Naive B cell (primary cell): Measurements from ENCODE around the gene TIMM50. TPM values are rescaled to one million over a fixed set of nuclear protein-coding genes. Genes with fewer than 3 reads are reported as not detected.
A peak's percentile ranks its signal among the peaks of the same experiment; 100 is the strongest.

Source experiments
- ATAC-seq, 2 donors: fragments of 150-1000 bp; cut with Tn5 transposase; 2 replicates each; pipeline ENCODE4 v1.10.0; 2021; ENCODE audit warnings: low read depth in 2 of 2, mild to moderate bottlenecking in 2 of 2, moderate library complexity in 2 of 2
- DNase-seq: peaks from one replicate; pipeline ENCODE4 v3.0.0; 2022
- H3K27ac Mint-ChIP-seq, 6 donors: one replicate each; pipeline ENCODE4 v1.8.0; 2020 to 2022; ENCODE audit warnings: mild to moderate bottlenecking in 6 of 6, mixed read lengths in 6 of 6, moderate library complexity in 5 of 6, inconsistent platforms in 2 of 6
- H3K27me3 Mint-ChIP-seq, 3 donors: one replicate each; pipeline ENCODE4 v1.8.0; 2021 to 2022; ENCODE audit warnings: mixed read lengths in 3 of 3, mild to moderate bottlenecking in 1 of 3
- H3K36me3 Mint-ChIP-seq, 2 donors: one replicate each; pipeline ENCODE4 v1.8.0; 2020 to 2022; ENCODE audit warnings: mixed read lengths in 2 of 2, inconsistent platforms in 1 of 2, mild to moderate bottlenecking in 1 of 2
- H3K4me1 Mint-ChIP-seq, 3 donors: one replicate each; pipeline ENCODE4 v1.8.0; 2020 to 2022; ENCODE audit warnings: mixed read lengths in 3 of 3, inconsistent platforms in 1 of 3, mild to moderate bottlenecking in 1 of 3, moderate library complexity in 1 of 3
- H3K4me3 Mint-ChIP-seq, 8 donors: one replicate each; pipeline ENCODE4 v1.8.0; 2020 to 2022; ENCODE audit warnings: mild to moderate bottlenecking in 8 of 8, mixed read lengths in 8 of 8, moderate library complexity in 8 of 8, inconsistent platforms in 2 of 8
- H3K9me3 Mint-ChIP-seq, 7 donors: one replicate each; pipeline ENCODE4 v1.8.0; 2020 to 2022; ENCODE audit warnings: mixed read lengths in 7 of 7, mild to moderate bottlenecking in 5 of 7, inconsistent platforms in 2 of 7, moderate library complexity in 1 of 7
- polyA plus RNA-seq, 6 donors: library from polyadenylated mRNA; unstranded; fragments of 300-500 nt; fragmentation: Illumina TruSeq; gene quantifications; one replicate each; pipeline ENCODE4 v1.2.3, GENCODE V29; 2021; ENCODE audit warnings: low read depth in 6 of 6

TIMM50 gene
- polyA plus RNA-seq, 6 donors from 2014 or later, result 35.4 to 41.9 (median 37.0) TPM

GRCh38 chr19:39497996-39498797, 17.6 kb downstream of the TIMM50 start:
- Mint-ChIP-seq H3K4me3 (peak overlapping the region; percentile 71 to 91 (median 83)), H3K27ac (peak overlapping the region in 2 of 6 donors; percentile 22 to 27), H3K4me1 (peaks cover 26 to 35% (median 28%) of the 10 kb centered on the region in 3 donors), H3K36me3 (peaks cover 0 to under 1% of the 10 kb centered on the region in 2 donors), H3K27me3 (peaks cover 13 to 42% (median 19%) of the 10 kb centered on the region in 3 donors), H3K9me3 (no peaks in the 10 kb centered on the region)
- ATAC-seq (peak; percentile 39 to 53), DNase-seq (peak; percentile 28)

GRCh38 chr19:39498798-39499642, 18.4 kb downstream of the TIMM50 start, which contains the start of gene DLL3:
Gene DLL3 (plus strand): TSS chr19:39498947. CDS start chr19:39498975, 28 bp downstream.
- ATAC-seq, result peak; percentile 29 to 35
- DNase-seq, result peak; percentile 27
- peaks cover 0 to 9% of the 10 kb centered on the region in 2 donors for H3K36me3 Mint-ChIP-seq
- peak within 1 kb of the TSS in 3 of 6 donors; percentile 27 to 52 (median 49) for H3K27ac Mint-ChIP-seq
- peak within 1 kb of the TSS; percentile 73 to 91 (median 87) for H3K4me3 Mint-ChIP-seq
- no peaks in the 10 kb centered on the region for H3K9me3 Mint-ChIP-seq
- H3K27me3 Mint-ChIP-seq, result peaks cover 13 to 50% (median 27%) of the 10 kb centered on the region in 3 donors
- peaks cover 30 to 43% (median 37%) of the 10 kb centered on the region in 3 donors for H3K4me1 Mint-ChIP-seq

- Mint-ChIP-seq H3K27me3 (peaks cover 16 to 59% (median 36%) of the 10 kb centered on the region in 3 donors), H3K4me3 (peak overlapping the region; percentile 73 to 90 (median 86)), H3K27ac (peak overlapping the region in 1 of 6 donors; percentile 49)
Measured at GRCh38 chr19:39499932-39500331, 19.3 kb downstream of the TIMM50 start.

GRCh38 chr19:39500543-39500942, 19.9 kb downstream of the TIMM50 start:
- Mint-ChIP-seq H3K9me3 (no peaks in the 10 kb centered on the region), H3K4me3 (peak overlapping the region in 6 of 8 donors; percentile 35 to 82 (median 59)), H3K27me3 (peaks cover 19 to 63% (median 42%) of the 10 kb centered on the region in 3 donors), H3K36me3 (peaks cover 0 to 13% of the 10 kb centered on the region in 2 donors), H3K4me1 (peaks cover 37 to 47% (median 38%) of the 10 kb centered on the region in 3 donors), H3K27ac (no peak overlapping the region)
- ATAC-seq, result no peak
- no peak for DNase-seq

More at GRCh38 chr19:39499932-39500331, 19.3 kb downstream of the TIMM50 start:
- Mint-ChIP-seq H3K36me3 (peaks cover 0 to 13% of the 10 kb centered on the region in 2 donors), H3K4me1 (peaks cover 37 to 45% (median 37%) of the 10 kb centered on the region in 3 donors), H3K9me3 (no peaks in the 10 kb centered on the region)
- ATAC-seq, result no peak
- no peak for DNase-seq

GRCh38 chr19:39501340-39501739, 20.7 kb downstream of the TIMM50 start:
- H3K27me3 Mint-ChIP-seq, result peaks cover 23 to 68% (median 50%) of the 10 kb centered on the region in 3 donors
- peak overlapping the region in 1 of 6 donors; percentile 44 for H3K27ac Mint-ChIP-seq
- peak overlapping the region in 1 of 8 donors; percentile 29 for H3K4me3 Mint-ChIP-seq

GRCh38 chr19:39502640-39503417, 22.2 kb downstream of the TIMM50 start:
- H3K36me3 Mint-ChIP-seq, result peaks cover 0 to 13% of the 10 kb centered on the region in 2 donors
- ATAC-seq (peak; percentile 50 to 57), DNase-seq (peak; percentile 68)
- H3K27ac Mint-ChIP-seq, result peak overlapping the region in 4 of 6 donors; percentile 54 to 85 (median 68)
- peaks cover 45 to 55% (median 47%) of the 10 kb centered on the region in 3 donors for H3K4me1 Mint-ChIP-seq
- H3K27me3 Mint-ChIP-seq, result peaks cover 31 to 77% (median 56%) of the 10 kb centered on the region in 3 donors
- no peaks in the 10 kb centered on the region for H3K9me3 Mint-ChIP-seq
- peak overlapping the region in 3 of 8 donors; percentile 16 to 83 (median 49) for H3K4me3 Mint-ChIP-seq

More at GRCh38 chr19:39501340-39501739, 20.7 kb downstream of the TIMM50 start:
- Mint-ChIP-seq H3K36me3 (peaks cover 0 to 13% of the 10 kb centered on the region in 2 donors), H3K9me3 (no peaks in the 10 kb centered on the region), H3K4me1 (peaks cover 39 to 49% (median 40%) of the 10 kb centered on the region in 3 donors)
- ATAC-seq (no peak), DNase-seq (no peak)

- Mint-ChIP-seq H3K27ac (peak overlapping the region in 3 of 6 donors; percentile 14 to 80 (median 60)), H3K27me3 (peaks cover 23 to 64% (median 45%) of the 10 kb centered on the region in 3 donors), H3K4me3 (peak overlapping the region; percentile 61 to 87 (median 75)), H3K4me1 (peaks cover 26 to 36% (median 33%) of the 10 kb centered on the region in 3 donors), H3K36me3 (peaks cover 0 to 13% of the 10 kb centered on the region in 2 donors), H3K9me3 (peaks cover 0 to 2% (median 0%) of the 10 kb centered on the region in 7 donors)
- no peak for ATAC-seq
- DNase-seq, result no peak
Measured at GRCh38 chr19:39506598-39506943, 25.9 kb downstream of the TIMM50 start.

- ATAC-seq, result peak; percentile 61 to 74
- H3K27ac Mint-ChIP-seq, result peak overlapping the region in 1 of 6 donors; percentile 33
Measured at GRCh38 chr19:39506944-39507714, 26.5 kb downstream of the TIMM50 start.

GRCh38 chr19:39507715-39508364, 27.2 kb downstream of the TIMM50 start:
- Mint-ChIP-seq H3K27ac (peak overlapping the region in 1 of 6 donors; percentile 33), H3K4me3 (peak overlapping the region; percentile 84 to 91 (median 88)), H3K9me3 (peaks cover 0 to 2% (median 0%) of the 10 kb centered on the region in 7 donors), H3K4me1 (peaks cover 26 to 36% (median 33%) of the 10 kb centered on the region in 3 donors), H3K36me3 (peaks cover 0 to 13% of the 10 kb centered on the region in 2 donors), H3K27me3 (peaks cover 23 to 70% (median 45%) of the 10 kb centered on the region in 3 donors)
- no peak for DNase-seq
- ATAC-seq, result peak in 1 of 2 donors; percentile 29

More at GRCh38 chr19:39506944-39507714, 26.5 kb downstream of the TIMM50 start:
- peak overlapping the region; percentile 84 to 91 (median 88) for H3K4me3 Mint-ChIP-seq
- peaks cover 23 to 64% (median 45%) of the 10 kb centered on the region in 3 donors for H3K27me3 Mint-ChIP-seq
- peaks cover 0 to 13% of the 10 kb centered on the region in 2 donors for H3K36me3 Mint-ChIP-seq
- H3K9me3 Mint-ChIP-seq, result peaks cover 0 to 2% (median 0%) of the 10 kb centered on the region in 7 donors
- DNase-seq, result peak; percentile 41
- H3K4me1 Mint-ChIP-seq, result peaks cover 26 to 36% (median 33%) of the 10 kb centered on the region in 3 donors

GRCh38 chr19:39508629-39509028, 28.0 kb downstream of the TIMM50 start:
- H3K4me1 Mint-ChIP-seq, result peaks cover 19 to 28% (median 27%) of the 10 kb centered on the region in 3 donors
- peaks cover 0 to 8% of the 10 kb centered on the region in 2 donors for H3K36me3 Mint-ChIP-seq
- peaks cover 0 to 2% (median 0%) of the 10 kb centered on the region in 7 donors for H3K9me3 Mint-ChIP-seq
- no peak for DNase-seq
- H3K27me3 Mint-ChIP-seq, result peaks cover 24 to 71% (median 40%) of the 10 kb centered on the region in 3 donors
- no peak overlapping the region for H3K27ac Mint-ChIP-seq
- H3K4me3 Mint-ChIP-seq, result peak overlapping the region in 5 of 8 donors; percentile 8 to 63 (median 47)
- no peak for ATAC-seq

GRCh38 chr19:39509233-39509632, 28.6 kb downstream of the TIMM50 start:
- peaks cover 30 to 71% (median 40%) of the 10 kb centered on the region in 3 donors for H3K27me3 Mint-ChIP-seq
- H3K27ac Mint-ChIP-seq, result no peak overlapping the region
- ATAC-seq, result no peak
- peaks cover 15 to 24% (median 23%) of the 10 kb centered on the region in 3 donors for H3K4me1 Mint-ChIP-seq
- H3K36me3 Mint-ChIP-seq, result peaks cover 0 to 2% of the 10 kb centered on the region in 2 donors
- H3K9me3 Mint-ChIP-seq, result peaks cover 0 to 2% (median 0%) of the 10 kb centered on the region in 7 donors
- peak overlapping the region in 2 of 8 donors; percentile 49 to 63 for H3K4me3 Mint-ChIP-seq
- no peak for DNase-seq
